HepG2 (cell line): ENCODE results near the gene IBTK. TPM values are rescaled to one million over a fixed set of nuclear protein-coding genes. Genes with fewer than 3 reads are reported as not detected.
A peak's percentile ranks its signal among the peaks of the same experiment; 100 is the strongest.

Source experiments
- ATAC-seq: fragments of 200-7000 bp; cut with Tn5 transposase; 3 replicates; pipeline ENCODE4 v1.9.1; 2020; ENCODE audit warnings: mild to moderate bottlenecking, moderate library complexity
- BruUV-seq: library from RNA; stranded (reverse); fragments of 400-500 nt; replicated peaks from 2 replicates; lab custom pipeline; 2021; lab: Mats Ljungman, UMichigan
- CTCF ChIA-PET: fragments of 300-600 bp; formaldehyde crosslinking; extraction: SDS; loops from one replicate; lab custom pipeline; 2021; ENCODE audit warnings: low total read pairs, inconsistent platforms, low intra/inter-chr PET ratio; lab: Yijun Ruan, JAX
- POLR2A ChIA-PET: fragments of 350-600 bp; sonication (Branson Sonifier 250); formaldehyde crosslinking; loops from one replicate; lab custom pipeline; 2020; ENCODE audit warnings: antibody characterized with exemption, inconsistent platforms; lab: Yijun Ruan, JAX
- DNase-seq: peaks from one replicate; pipeline ENCODE4 v3.0.0-alpha.2; 2015; ENCODE audit warnings: low spot score
- FAIRE-seq: peaks from 3 replicates; lab custom pipeline; 2011; peaks lifted over from hg19 to GRCh38; lab: Jason Lieb, UNC
- H2AFZ ChIP-seq: one replicate; pipeline ENCODE4 v1.6.1; 2011; ENCODE audit warnings: low read length, inconsistent platforms
- H3K27ac ChIP-seq: fragments of 300-600 bp; 3 replicates; pipeline ENCODE4 v1.8.0; 2011; ENCODE audit warnings: mixed run types, mild to moderate bottlenecking, mixed read lengths, low read length, inconsistent platforms; ENCODE audit not compliant: insufficient read depth; ENCODE audit errors: extremely low read length
- H3K27me3 ChIP-seq, 2 experiments: fragments of 200-600 bp in 1 of 2; 2 replicates in 1 of 2; 3 replicates in 1 of 2; pipeline versions ENCODE4 v1.6.0 to v1.8.0; 2011; ENCODE audit warnings: low read length in 2 of 2, mild to moderate bottlenecking in 2 of 2, moderate library complexity in 2 of 2, inconsistent platforms in 1 of 2; ENCODE audit not compliant: insufficient read depth in 2 of 2, control insufficient read depth in 1 of 2
- H3K36me3 ChIP-seq, 2 experiments: fragments of 200-600 bp in 1 of 2; replicated peaks in 1 of 2; 2 replicates in 1 of 2; 3 replicates in 1 of 2; pipeline versions ENCODE4 v1.5.1 to v1.8.0; 2011; ENCODE audit warnings: low read length in 2 of 2, inconsistent platforms in 1 of 2; ENCODE audit not compliant: insufficient read depth in 2 of 2, control insufficient read depth in 1 of 2
- H3K4me1 ChIP-seq: 2 replicates; pipeline ENCODE4 v1.5.1; 2012; ENCODE audit warnings: low read length, inconsistent platforms; ENCODE audit not compliant: insufficient read depth
- H3K4me2 ChIP-seq: 2 replicates; pipeline ENCODE4 v1.6.0; 2011; ENCODE audit warnings: low read depth, low read length, inconsistent platforms
- H3K4me3 ChIP-seq, 3 experiments: fragments of 200-600 bp in 1 of 3; sonication (generic), shearing (Covaris generic) in 1 of 3; replicated peaks in 1 of 3; 2 replicates each; pipeline ENCODE4 v1.5.1; 2011 to 2016; ENCODE audit warnings: low read length in 3 of 3, inconsistent platforms in 2 of 3, low read depth in 2 of 3, mild to moderate bottlenecking in 2 of 3, control low read depth in 1 of 3, mixed read lengths in 1 of 3; ENCODE audit not compliant: insufficient read depth in 1 of 3
- H3K79me2 ChIP-seq: one replicate; pipeline ENCODE4 v1.6.1; 2011; ENCODE audit warnings: low read length, inconsistent platforms; ENCODE audit not compliant: insufficient read depth
- H3K9ac ChIP-seq: 2 replicates; pipeline ENCODE4 v1.6.0; 2011; ENCODE audit warnings: mild to moderate bottlenecking, low read depth, low read length, inconsistent platforms; ENCODE audit not compliant: insufficient read depth
- H3K9me3 ChIP-seq: 2 replicates; pipeline ENCODE4 v1.5.1; 2012; ENCODE audit warnings: mild to moderate bottlenecking, low read length
- H4K20me1 ChIP-seq: 2 replicates; pipeline ENCODE4 v1.6.0; 2011; ENCODE audit warnings: inconsistent platforms, mild to moderate bottlenecking, low read length, moderate library complexity; ENCODE audit not compliant: insufficient read depth
- ATF7-NPFF ChIP-seq: sonication (generic); formaldehyde crosslinking; IDR thresholded peaks from 2 replicates; pipeline ENCODE4 v1.8.1; 2023; ENCODE audit warnings: mild to moderate bottlenecking, low read depth, missing genetic modification reagents, moderate library complexity
- ELF4 ChIP-seq: sonication (generic); formaldehyde crosslinking; IDR thresholded peaks from 2 replicates; pipeline ENCODE4 v1.5.0; 2020; ENCODE audit warnings: missing genetic modification reagents, mild to moderate bottlenecking, moderate library complexity, borderline replicate concordance
- FOXP1 ChIP-seq, 2 experiments: fragments of 450-650 bp in 1 of 2; IDR thresholded peaks; 2 replicates each; pipeline ENCODE4 v1.6.1; 2017 to 2018; ENCODE audit warnings: antibody characterized with exemption in 1 of 2
- HDAC1 ChIP-seq: sonication (generic); formaldehyde crosslinking; IDR thresholded peaks from 2 replicates; pipeline ENCODE4 v1.5.1; 2020; ENCODE audit warnings: mild to moderate bottlenecking, missing genetic modification reagents
- NCOA1 ChIP-seq: sonication (generic); formaldehyde crosslinking; IDR thresholded peaks from 2 replicates; pipeline ENCODE4 v1.9.0; 2021; ENCODE audit warnings: missing genetic modification reagents
- PAF1 ChIP-seq: IDR thresholded peaks from 2 replicates; pipeline ENCODE4 v1.6.1; 2016; ENCODE audit warnings: missing genetic modification reagents, missing compliant biosample characterization
- SNAPC5 ChIP-seq: sonication (generic); formaldehyde crosslinking; IDR thresholded peaks from 2 replicates; pipeline ENCODE4 v1.8.1; 2023; ENCODE audit warnings: mild to moderate bottlenecking, missing genetic modification reagents, borderline replicate concordance
- TFDP1 ChIP-seq: IDR thresholded peaks from 2 replicates; pipeline ENCODE4 v1.6.1; 2016; ENCODE audit warnings: missing compliant biosample characterization, missing genetic modification reagents, borderline replicate concordance
- ZBTB46 ChIP-seq: sonication (generic); formaldehyde crosslinking; IDR thresholded peaks from 2 replicates; pipeline ENCODE4 v1.4.0; 2020; ENCODE audit warnings: mild to moderate bottlenecking, missing genetic modification reagents, borderline replicate concordance
- ZC3H13 ChIP-seq: sonication (generic); formaldehyde crosslinking; IDR thresholded peaks from 2 replicates; pipeline ENCODE4 v1.8.1; 2023; ENCODE audit warnings: mild to moderate bottlenecking, missing genetic modification reagents, moderate library complexity
- ZNF136 ChIP-seq: sonication (generic); formaldehyde crosslinking; IDR thresholded peaks from 2 replicates; pipeline ENCODE4 v1.8.1; 2022; ENCODE audit warnings: low read depth, mild to moderate bottlenecking, moderate library complexity, missing genetic modification reagents
- ZNF607 ChIP-seq: sonication (generic); formaldehyde crosslinking; IDR thresholded peaks from 2 replicates; pipeline ENCODE4 v1.5.1; 2020; ENCODE audit warnings: missing genetic modification reagents, mild to moderate bottlenecking, borderline replicate concordance
- ZNF784 ChIP-seq: sonication (generic); formaldehyde crosslinking; IDR thresholded peaks from 2 replicates; pipeline ENCODE4 v1.5.1; 2020; ENCODE audit warnings: missing genetic modification reagents, mild to moderate bottlenecking, borderline replicate concordance
- WGBS: methylation state at CpG from one replicate; pipeline ENCODE4 v1.1.6; 2017; ENCODE audit warnings: low lambda C conversion rate; 5-methylcytosine and 5-hydroxymethylcytosine counted together
- in situ Hi-C: cut with HindIII; loops from 2 replicates; pipeline ENCODE4 v1.10.0; 2017; ENCODE audit warnings: low pct_unique_long_range_greater_than_20kb; ENCODE audit not compliant: extremely low pct_ligation_motif_present
- intact Hi-C: fragments of 100-400 bp; cut with micrococcal nuclease; formaldehyde crosslinking; loops from one replicate; pipeline ENCODE4 v1.10.0; 2022; ENCODE audit not compliant: unreplicated experiment
- polyA plus RNA-seq, 8 experiments: library from polyadenylated mRNA; depleted of rRNA in 3 of 8; stranded (reverse) in 7 of 8; unstranded in 1 of 8; fragments of >200 nt; fragmentation: Illumina TruSeq in 4 of 8; extraction: Trizol in 4 of 8; gene quantifications; 2 replicates each; pipeline versions ENCODE4 v1.2.1 to v1.2.3, GENCODE V29; 2011 to 2016; ENCODE audit warnings: low read depth in 4 of 8, missing spikeins in 1 of 8, mixed read lengths in 1 of 8; ENCODE audit not compliant: insufficient read depth in 1 of 8
- total RNA-seq, 5 experiments: library from RNA; depleted of rRNA; stranded (reverse); fragments of >200 nt; fragmentation: Illumina TruSeq; extraction: Trizol; gene quantifications; 2 replicates each; pipeline ENCODE4 v1.2.3, GENCODE V29; 2016; ENCODE audit warnings: low read depth in 1 of 5

IBTK gene
- total and polyA plus RNA-seq, 2 of the 13 experiments (the other 11 are each of a cell fraction or from before 2014, with no cell fraction given), result 23.8 to 60.0 TPM

GRCh38 chr6:82259389-82259788 is 11.8 kb upstream of the IBTK start:
- no peak overlapping the region for H3K4me3 ChIP-seq
- no TSS peak for BruUV-seq
- DNase-seq, result no peak
- ATAC-seq, result no peak
- no peak overlapping the region for H3K9ac ChIP-seq
- in situ Hi-C loops (loop anchor here (25.0 kb wide), 1 partner anchor 1253 kb away; the partner anchor contains the start of gene PRSS35), intact Hi-C loops (loop anchor here (10.0 kb wide), 2 partner anchors 955 to 1255 kb away; partner anchors contain the start of gene PRSS35)
- FAIRE-seq, result no peak
- no peak overlapping the region for H3K4me2 ChIP-seq
- 100% methylated on average over 1 of the region's 1 CpG for WGBS
- no peaks in the 10 kb centered on the region for H3K9me3 ChIP-seq
- ChIA-PET POLR2A (no interaction called here), CTCF (no interaction called here)
- no peak overlapping the region for H3K27ac ChIP-seq
- no peaks in the 10 kb centered on the region; a peak in 1 of 5 replicates for H3K27me3 ChIP-seq
- H2AFZ ChIP-seq, result no peak overlapping the region
- no peak for TF ChIP-seq ATF7-NPFF (CRISPR knock-in tag)
- TF ChIP-seq NCOA1 (CRISPR knock-in tag), result no peak
- H3K36me3 ChIP-seq, result no peaks in the 10 kb centered on the region
- no peaks in the 10 kb centered on the region for H3K79me2 ChIP-seq
- peaks cover 4% of the 10 kb centered on the region; the same call in 1 of the 2 replicates for H3K4me1 ChIP-seq
- H4K20me1 ChIP-seq, result no peaks in the 10 kb centered on the region

- Histone ChIP-seq H2AFZ (no peak overlapping the region), H3K27ac (no peak overlapping the region), H3K4me2 (no peak overlapping the region), H3K36me3 (no peaks in the 10 kb centered on the region), H3K9ac (no peak overlapping the region), H3K79me2 (no peaks in the 10 kb centered on the region), H3K4me1 (peaks cover 4% of the 10 kb centered on the region; the same call in 1 of the 2 replicates), H3K9me3 (no peaks in the 10 kb centered on the region), H3K4me3 (no peak overlapping the region), H3K27me3 (no peaks in the 10 kb centered on the region), H4K20me1 (no peaks in the 10 kb centered on the region)
- 6% methylated on average over 1 of the region's 1 CpG for WGBS
- no TSS peak for BruUV-seq
- DNase-seq (no peak), FAIRE-seq (no peak), ATAC-seq (peak; percentile 33; the same call in 1 of the 3 replicates)
- CTCF ChIA-PET, result no interaction called here
- in situ Hi-C loops (loop anchor here (25.0 kb wide), 1 partner anchor 1255 kb away; the partner anchor contains the start of gene PRSS35), intact Hi-C loops (loop anchor here (10.0 kb wide), 2 partner anchors 958 to 1258 kb away; partner anchors contain the start of gene PRSS35)
- POLR2A ChIA-PET, result interaction anchor here (1.0 kb wide), 1 partner anchor 9 kb away, joined by 3 read pairs; no protein-coding TSS in a partner anchor
- TF ChIP-seq ZNF784 (CRISPR knock-in tag), result no peak
- TF ChIP-seq ZC3H13 (CRISPR knock-in tag), result no peak
- no peak for TF ChIP-seq TFDP1 (CRISPR knock-in tag)
- TF ChIP-seq ZNF607, result no peak
- TF ChIP-seq ZNF136 (CRISPR knock-in tag), result no peak
- no peak for TF ChIP-seq ZBTB46 (CRISPR knock-in tag)
- TF ChIP-seq FOXP1 (IDR thresholded peaks at IDR 0.05), result no peak
- no peak for TF ChIP-seq FOXP1 (CRISPR knock-in tag; IDR thresholded peaks at IDR 0.05)
- TF ChIP-seq SNAPC5 (CRISPR knock-in tag), result no peak
- TF ChIP-seq PAF1 (CRISPR knock-in tag), result no peak
- no peak for TF ChIP-seq HDAC1 (CRISPR knock-in tag)
- no peak for TF ChIP-seq ELF4 (CRISPR knock-in tag)
These were observed 9.7 kb upstream of the IBTK start for GRCh38 chr6:82257088-82257774.
